GM12873 (cell line): Measurements from ENCODE around the gene APOL3.

ENCODE experiments used
- CTCF ChIP-seq: IDR thresholded peaks from 2 replicates; pipeline ENCODE4 v1.5.1; 2012; ENCODE audit warnings: low read depth, mild to moderate bottlenecking, moderate library complexity, low read length, control low read depth; ENCODE audit not compliant: insufficient read depth; ENCODE audit errors: missing control alignments

The APOL3 gene

GRCh38 chr22:36143066-36143815 lies 17.3 kb downstream of the APOL3 start:
- TF ChIP-seq CTCF: no peak

GRCh38 chr22:36141481-36141880 lies 19.1 kb downstream of the APOL3 start:
- no peak for TF ChIP-seq CTCF

- no peak for TF ChIP-seq CTCF
Measured at GRCh38 chr22:36136988-36137387, 23.6 kb downstream of the APOL3 start.

- no peak for TF ChIP-seq CTCF
Measured at GRCh38 chr22:36136475-36136874, 24.1 kb downstream of the APOL3 start.

- TF ChIP-seq CTCF: no peak
Measured at GRCh38 chr22:36135306-36135980, 25.1 kb downstream of the APOL3 start.

GRCh38 chr22:36134182-36134581 lies 26.4 kb downstream of the APOL3 start:
- no peak for TF ChIP-seq CTCF

- no peak for TF ChIP-seq CTCF
Measured at GRCh38 chr22:36131907-36132306, 28.6 kb downstream of the APOL3 start.
